SK-N-SH (cell line): ENCODE data around the gene PCIF1. TPM values are rescaled to one million over a fixed set of nuclear protein-coding genes. Genes with fewer than 3 reads are reported as not detected.

Experiments
- CTCF ChIA-PET: fragments of 300-600, 350-600 bp; formaldehyde crosslinking; extraction: SDS; loops from one replicate; lab custom pipeline; 2021; lab: Yijun Ruan, JAX
- POLR2A ChIA-PET: fragments of 350-600 bp; sonication (Branson Sonifier 250); formaldehyde crosslinking; extraction: SDS; loops from one replicate; lab custom pipeline; 2020; ENCODE audit warnings: antibody characterized with exemption, inconsistent platforms; lab: Yijun Ruan, JAX
- DNase-seq: peaks from one replicate; pipeline ENCODE4 v3.0.0; 2012
- H2AFZ ChIP-seq: fragments of 200-600 bp; sonication (generic); 2 replicates; pipeline ENCODE4 v1.8.1; 2016; ENCODE audit warnings: antibody characterized with exemption, mild to moderate bottlenecking, low read depth
- H3F3A ChIP-seq: fragments of 200-600 bp; sonication (generic); replicated peaks from 2 replicates; pipeline ENCODE3; 2016; ENCODE audit warnings: antibody characterized with exemption, mild to moderate bottlenecking; ENCODE audit not compliant: insufficient read depth
- H3K27ac ChIP-seq, 2 experiments: fragments of 200-500 bp in 1 of 2; fragments of 200-600 bp in 1 of 2; sonication (Bioruptor generic) in 1 of 2; sonication (generic), shearing (Covaris generic) in 1 of 2; 2 replicates each; pipeline versions ENCODE4 v1.5.1 to v1.6.1; 2014 to 2016; ENCODE audit warnings: low read depth in 2 of 2, inconsistent platforms in 1 of 2, low read length in 1 of 2, mild to moderate bottlenecking in 1 of 2, mixed read lengths in 1 of 2
- H3K27me3 ChIP-seq: fragments of 200-600 bp; sonication (generic), shearing (Covaris generic); 2 replicates; pipeline ENCODE4 v1.6.1; 2016; ENCODE audit warnings: mixed run types; ENCODE audit not compliant: insufficient read depth
- H3K36me3 ChIP-seq, 2 experiments: fragments of 200-500 bp in 1 of 2; fragments of 200-600 bp in 1 of 2; sonication (Bioruptor generic) in 1 of 2; sonication (generic) in 1 of 2; replicated peaks in 1 of 2; 2 replicates each; pipeline versions ENCODE3 to v1.5.1; 2014 to 2016; ENCODE audit warnings: low read length in 1 of 2, mild to moderate bottlenecking in 1 of 2; ENCODE audit not compliant: insufficient read depth in 2 of 2, control insufficient read depth in 1 of 2
- H3K4me1 ChIP-seq, 2 experiments: fragments of 200-500 bp in 1 of 2; fragments of 200-600 bp in 1 of 2; sonication (Bioruptor generic) in 1 of 2; sonication (generic), shearing (Covaris generic) in 1 of 2; 2 replicates each; pipeline versions ENCODE4 v1.5.1 to v1.6.1; 2014 to 2016; ENCODE audit warnings: low read depth in 1 of 2, low read length in 1 of 2, mixed run types in 1 of 2; ENCODE audit not compliant: insufficient read depth in 2 of 2, control insufficient read depth in 1 of 2
- H3K4me2 ChIP-seq: fragments of 200-600 bp; sonication (generic), shearing (Covaris generic); 2 replicates; pipeline ENCODE4 v1.6.1; 2017; ENCODE audit warnings: mixed run types
- H3K4me3 ChIP-seq, 2 experiments: fragments of 200-500 bp in 1 of 2; fragments of 200-600 bp in 1 of 2; sonication (Bioruptor generic) in 1 of 2; sonication (generic), shearing (Covaris generic) in 1 of 2; 2 replicates each; pipeline versions ENCODE4 v1.5.1 to v1.8.1; 2014 to 2016; ENCODE audit warnings: low read depth in 2 of 2, inconsistent platforms in 1 of 2, low read length in 1 of 2, mild to moderate bottlenecking in 1 of 2, mixed read lengths in 1 of 2, moderate library complexity in 1 of 2
- H3K79me2 ChIP-seq: fragments of 200-600 bp; sonication (generic); 2 replicates; pipeline ENCODE4 v1.8.1; 2017; ENCODE audit warnings: mild to moderate bottlenecking; ENCODE audit not compliant: insufficient read depth
- H3K9ac ChIP-seq: fragments of 200-600 bp; sonication (generic); 2 replicates; pipeline ENCODE4 v1.6.1; 2017; ENCODE audit warnings: mixed run types
- H3K9me2 ChIP-seq: fragments of 200-600 bp; sonication (generic); 2 replicates; pipeline ENCODE4 v1.6.1; 2017; ENCODE audit warnings: mixed run types
- H3K9me3 ChIP-seq: fragments of 200-600 bp; sonication (generic); 2 replicates; pipeline ENCODE4 v1.6.1; 2017; ENCODE audit warnings: mixed run types, mild to moderate bottlenecking, moderate library complexity
- H4K20me1 ChIP-seq: fragments of 200-600 bp; sonication (generic); 2 replicates; pipeline ENCODE4 v1.6.1; 2017; ENCODE audit warnings: mild to moderate bottlenecking, mixed run types; ENCODE audit not compliant: insufficient read depth
- CHD2 ChIP-seq: fragments of 150-350 bp; IDR thresholded peaks from 2 replicates; pipeline ENCODE4 v1.6.1; 2018; ENCODE audit warnings: low read length; ENCODE audit not compliant: partially characterized antibody
- FOSL2 ChIP-seq: IDR thresholded peaks from 2 replicates; pipeline ENCODE4 v1.4.0; 2012; ENCODE audit warnings: low read depth, mild to moderate bottlenecking, moderate library complexity, borderline replicate concordance
- GATA2 ChIP-seq: sonication (generic); formaldehyde crosslinking; IDR thresholded peaks from 2 replicates; pipeline ENCODE4 v1.5.0; 2020; ENCODE audit warnings: mild to moderate bottlenecking, missing genetic modification reagents
- RAD21 ChIP-seq: IDR thresholded peaks from 2 replicates; pipeline ENCODE4 v1.6.1; 2012; ENCODE audit warnings: mild to moderate bottlenecking, low read length
- RXRA ChIP-seq: IDR thresholded peaks from 2 replicates; pipeline ENCODE4 v1.4.0; 2012; ENCODE audit warnings: low read depth, mild to moderate bottlenecking, borderline replicate concordance
- WGBS: methylation state at CpG from one replicate; pipeline ENCODE4 v1.1.6; 2017; ENCODE audit warnings: low lambda C conversion rate; 5-methylcytosine and 5-hydroxymethylcytosine counted together
- polyA plus RNA-seq, 3 experiments: library from polyadenylated mRNA; depleted of rRNA; stranded (reverse); fragments of >200 nt; gene quantifications; 2 replicates each; pipeline ENCODE4 v1.2.3, GENCODE V29; 2012
- TF ChIP-seq, protein P1 (sequence below): fragments of 150-350 bp; IDR thresholded peaks from 2 replicates; pipeline ENCODE4 v1.6.1; 2017; ENCODE audit warnings: antibody characterized with exemption, low read length, low read depth, borderline replicate concordance
- TF ChIP-seq, protein P2 (sequence below): IDR thresholded peaks from 2 replicates; pipeline ENCODE4 v1.4.0; 2012; ENCODE audit warnings: low read depth, borderline replicate concordance
- TF ChIP-seq, protein P3 (sequence below): IDR thresholded peaks from 2 replicates; pipeline ENCODE4 v1.6.1; 2012; ENCODE audit warnings: mild to moderate bottlenecking, low read depth, low read length, moderate library complexity

Gene PCIF1
- polyA plus RNA-seq, 1 of the 3 experiments (the other 2 are of a cell fraction) = 23.1 TPM

DNA sequence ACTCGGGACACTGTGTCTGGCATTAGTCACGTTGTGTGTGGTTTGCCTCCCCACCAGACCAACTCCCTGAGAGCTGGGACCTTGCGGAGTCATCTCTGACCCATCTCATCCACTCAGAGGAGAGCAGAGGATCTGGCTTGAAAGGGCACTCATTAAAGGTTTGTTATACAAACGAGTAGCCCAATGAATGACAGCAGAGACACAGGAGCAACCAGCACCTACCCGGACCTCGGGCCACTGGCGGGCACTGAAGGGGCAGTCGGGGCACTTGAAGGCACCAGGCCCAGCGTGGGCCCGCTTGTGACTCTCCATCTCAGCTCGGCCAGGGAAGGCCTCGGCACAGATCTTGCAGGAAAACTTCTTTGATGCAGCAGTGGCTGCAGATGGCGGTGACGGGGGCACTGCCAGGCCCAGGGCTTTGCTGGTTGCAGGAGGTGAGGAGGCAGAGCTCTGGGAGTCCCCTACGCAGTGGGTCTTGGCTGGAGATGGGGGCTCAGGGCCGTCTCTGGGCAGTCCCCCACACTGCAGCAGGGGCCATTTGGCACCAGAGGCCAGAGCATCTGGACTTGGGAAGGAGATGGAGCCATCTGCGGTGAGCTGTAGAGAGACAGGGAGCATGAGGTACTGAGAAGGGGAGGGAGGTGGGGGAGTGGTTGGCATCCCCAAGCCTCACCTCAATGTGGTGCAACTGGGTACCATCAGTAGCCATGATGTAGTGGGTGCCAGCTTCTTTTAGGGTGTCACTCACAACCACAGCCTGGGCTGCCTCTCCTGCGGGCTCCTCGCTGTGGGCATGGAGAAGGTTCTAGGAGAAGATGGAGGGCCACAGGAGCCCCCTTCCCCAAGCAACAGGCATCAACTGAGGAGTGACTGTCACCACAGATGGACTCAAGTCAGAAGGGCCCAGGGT lies 17.7 kb downstream of the PCIF1 start:
- 92% methylated on average over 17 of the region's 19 CpGs for WGBS
- Histone ChIP-seq H2AFZ (no peak overlapping the region), H3K4me1 (peaks cover 0 to 5% of the 10 kb centered on the region in 2 experiments; a peak in 1 of 4 replicates), H3K9ac (no peak overlapping the region), H3K27me3 (no peaks in the 10 kb centered on the region), H3K4me3 (no peak overlapping the region), H3K9me2 (no peaks in the 10 kb centered on the region), H3K27ac (no peak overlapping the region; a peak in 1 of 4 replicates), H3K9me3 (no peaks in the 10 kb centered on the region), H3K4me2 (no peak overlapping the region), H3K79me2 (no peaks in the 10 kb centered on the region), H4K20me1 (no peaks in the 10 kb centered on the region), H3K36me3 (peaks cover 23 to 63% of the 10 kb centered on the region in 2 experiments), H3F3A (no peaks in the 10 kb centered on the region)
- ChIA-PET CTCF (interaction anchor here (1.9 to 3.1 kb wide), 3 partner anchors 10 to 62 kb away, joined by 5 to 20 read pairs (median 9); no protein-coding TSS in a partner anchor), POLR2A (interaction anchor here (0.8 to 1.3 kb wide), 2 partner anchors 17 to 61 kb away, joined by 3 to 4 read pairs; partner anchors contain the start of genes CTSA and NEURL2)
- TF ChIP-seq RXRA = no peak
- no peak for TF ChIP-seq RAD21
- TF ChIP-seq, protein P1, sequence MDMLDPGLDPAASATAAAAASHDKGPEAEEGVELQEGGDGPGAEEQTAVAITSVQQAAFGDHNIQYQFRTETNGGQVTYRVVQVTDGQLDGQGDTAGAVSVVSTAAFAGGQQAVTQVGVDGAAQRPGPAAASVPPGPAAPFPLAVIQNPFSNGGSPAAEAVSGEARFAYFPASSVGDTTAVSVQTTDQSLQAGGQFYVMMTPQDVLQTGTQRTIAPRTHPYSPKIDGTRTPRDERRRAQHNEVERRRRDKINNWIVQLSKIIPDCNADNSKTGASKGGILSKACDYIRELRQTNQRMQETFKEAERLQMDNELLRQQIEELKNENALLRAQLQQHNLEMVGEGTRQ = no peak
- no peak for TF ChIP-seq FOSL2
- TF ChIP-seq, protein P2, sequence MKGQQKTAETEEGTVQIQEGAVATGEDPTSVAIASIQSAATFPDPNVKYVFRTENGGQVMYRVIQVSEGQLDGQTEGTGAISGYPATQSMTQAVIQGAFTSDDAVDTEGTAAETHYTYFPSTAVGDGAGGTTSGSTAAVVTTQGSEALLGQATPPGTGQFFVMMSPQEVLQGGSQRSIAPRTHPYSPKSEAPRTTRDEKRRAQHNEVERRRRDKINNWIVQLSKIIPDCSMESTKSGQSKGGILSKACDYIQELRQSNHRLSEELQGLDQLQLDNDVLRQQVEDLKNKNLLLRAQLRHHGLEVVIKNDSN = no peak
- TF ChIP-seq CHD2 = no peak
- TF ChIP-seq, protein P3, sequence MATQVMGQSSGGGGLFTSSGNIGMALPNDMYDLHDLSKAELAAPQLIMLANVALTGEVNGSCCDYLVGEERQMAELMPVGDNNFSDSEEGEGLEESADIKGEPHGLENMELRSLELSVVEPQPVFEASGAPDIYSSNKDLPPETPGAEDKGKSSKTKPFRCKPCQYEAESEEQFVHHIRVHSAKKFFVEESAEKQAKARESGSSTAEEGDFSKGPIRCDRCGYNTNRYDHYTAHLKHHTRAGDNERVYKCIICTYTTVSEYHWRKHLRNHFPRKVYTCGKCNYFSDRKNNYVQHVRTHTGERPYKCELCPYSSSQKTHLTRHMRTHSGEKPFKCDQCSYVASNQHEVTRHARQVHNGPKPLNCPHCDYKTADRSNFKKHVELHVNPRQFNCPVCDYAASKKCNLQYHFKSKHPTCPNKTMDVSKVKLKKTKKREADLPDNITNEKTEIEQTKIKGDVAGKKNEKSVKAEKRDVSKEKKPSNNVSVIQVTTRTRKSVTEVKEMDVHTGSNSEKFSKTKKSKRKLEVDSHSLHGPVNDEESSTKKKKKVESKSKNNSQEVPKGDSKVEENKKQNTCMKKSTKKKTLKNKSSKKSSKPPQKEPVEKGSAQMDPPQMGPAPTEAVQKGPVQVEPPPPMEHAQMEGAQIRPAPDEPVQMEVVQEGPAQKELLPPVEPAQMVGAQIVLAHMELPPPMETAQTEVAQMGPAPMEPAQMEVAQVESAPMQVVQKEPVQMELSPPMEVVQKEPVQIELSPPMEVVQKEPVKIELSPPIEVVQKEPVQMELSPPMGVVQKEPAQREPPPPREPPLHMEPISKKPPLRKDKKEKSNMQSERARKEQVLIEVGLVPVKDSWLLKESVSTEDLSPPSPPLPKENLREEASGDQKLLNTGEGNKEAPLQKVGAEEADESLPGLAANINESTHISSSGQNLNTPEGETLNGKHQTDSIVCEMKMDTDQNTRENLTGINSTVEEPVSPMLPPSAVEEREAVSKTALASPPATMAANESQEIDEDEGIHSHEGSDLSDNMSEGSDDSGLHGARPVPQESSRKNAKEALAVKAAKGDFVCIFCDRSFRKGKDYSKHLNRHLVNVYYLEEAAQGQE = no peak
- no peak for TF ChIP-seq GATA2
- DNase-seq = no peak
